Measurements from ENCODE around the gene GEMIN8. TPM values are rescaled to one million over a fixed set of nuclear protein-coding genes. Genes with fewer than 3 reads are reported as not detected.

Gene GEMIN8
- polyA plus RNA-seq, 3 donors = 30.9 to 42.0 (median 35.3) TPM

DNA sequence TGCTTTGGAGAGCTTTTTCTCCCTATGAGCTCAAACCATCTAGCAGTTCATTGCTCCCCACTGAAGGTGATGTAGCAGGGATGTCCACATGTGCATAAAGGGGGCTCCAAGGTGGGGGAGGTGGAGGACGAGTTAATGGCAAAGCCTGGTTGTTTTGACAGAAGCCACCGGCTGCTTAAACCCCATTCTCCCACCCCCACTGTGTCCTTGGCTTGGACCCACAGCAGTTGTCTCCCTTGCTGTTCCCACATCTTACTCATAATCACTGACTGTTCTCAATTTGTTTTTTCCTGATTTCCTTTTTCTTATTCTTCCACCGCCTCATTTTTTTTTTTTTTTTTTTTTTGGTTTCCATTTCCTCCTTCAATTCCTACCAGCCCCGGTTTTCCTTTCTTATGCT lies 72.7 kb downstream of the GEMIN8 start:
- no peak for DNase-seq

Other genes with a start within 250 kb of the GEMIN8 start
- 10 to 100 TPM; 19.2 to 23.0 (median 21.4) TPM for gene GPM6B, start 212.8 kb downstream of the GEMIN8 start, polyA plus RNA-seq (ENCODE audit: insufficient read length in 3 of 3)